HEK293T (cell line): ENCODE data around the gene C5AR1.

Experiments
- CTCF ChIA-PET: fragments of 350-600 bp; formaldehyde crosslinking; extraction: SDS; loops from one replicate; lab custom pipeline; 2021; ENCODE audit warnings: antibody characterized with exemption, inconsistent platforms; lab: Yijun Ruan, JAX
- POLR2A ChIA-PET: fragments of 350-600 bp; formaldehyde crosslinking; extraction: SDS; loops from one replicate; lab custom pipeline; 2020; ENCODE audit warnings: antibody characterized with exemption, inconsistent platforms; lab: Yijun Ruan, JAX
- DNase-seq: peaks from one replicate; pipeline ENCODE4 v3.0.0; 2012; ENCODE audit warnings: mixed read lengths; ENCODE audit errors: extremely low spot score
- ARNT ChIP-seq: fragments of 450-650 bp; IDR thresholded peaks from 2 replicates; pipeline ENCODE4 v1.6.1; 2017; ENCODE audit warnings: mild to moderate bottlenecking
- BHLHE40 ChIP-seq: fragments of 450-650 bp; IDR thresholded peaks from 2 replicates; pipeline ENCODE4 v1.6.1; 2016; ENCODE audit warnings: mild to moderate bottlenecking, moderate library complexity, borderline replicate concordance
- CTBP1 ChIP-seq: fragments of 450-650 bp; IDR thresholded peaks from 2 replicates; pipeline ENCODE4 v1.6.1; 2016; ENCODE audit warnings: borderline replicate concordance
- ELF4 ChIP-seq: fragments of 450-650 bp; IDR thresholded peaks from 2 replicates; pipeline ENCODE4 v1.6.1; 2017; ENCODE audit warnings: antibody characterized with exemption
- FOXA1 ChIP-seq: fragments of 450-650 bp; IDR thresholded peaks from 2 replicates; pipeline ENCODE4 v1.6.1; 2016; ENCODE audit warnings: mild to moderate bottlenecking
- FOXK2 ChIP-seq: fragments of 450-650 bp; IDR thresholded peaks from 2 replicates; pipeline ENCODE4 v1.6.1; 2016; ENCODE audit warnings: mild to moderate bottlenecking
- FOXM1 ChIP-seq: fragments of 450-650 bp; IDR thresholded peaks from 2 replicates; pipeline ENCODE4 v1.6.1; 2017; ENCODE audit warnings: mild to moderate bottlenecking, borderline replicate concordance
- HDGF ChIP-seq: fragments of 450-650 bp; IDR thresholded peaks from 2 replicates; pipeline ENCODE4 v1.6.1; 2017; ENCODE audit warnings: antibody characterized with exemption, borderline replicate concordance
- L3MBTL2 ChIP-seq: fragments of 450-650 bp; conservative IDR thresholded peaks from 2 replicates; pipeline ENCODE4 v1.6.1; 2016; ENCODE audit warnings: mild to moderate bottlenecking
- LEF1 ChIP-seq: fragments of 450-650 bp; IDR thresholded peaks from 2 replicates; pipeline ENCODE4 v1.6.1; 2017; ENCODE audit warnings: mild to moderate bottlenecking, borderline replicate concordance
- NFRKB ChIP-seq: fragments of 450-650 bp; IDR thresholded peaks from 2 replicates; pipeline ENCODE4 v1.6.1; 2016; ENCODE audit warnings: mild to moderate bottlenecking, moderate library complexity
- SP1 ChIP-seq: fragments of 450-650 bp; IDR thresholded peaks from 2 replicates; pipeline ENCODE4 v1.6.1; 2017
- SUZ12 ChIP-seq: fragments of 450-650 bp; IDR thresholded peaks from 2 replicates; pipeline ENCODE4 v1.6.1; 2016; ENCODE audit warnings: mild to moderate bottlenecking
- TARDBP ChIP-seq: fragments of 450-650 bp; IDR thresholded peaks from 2 replicates; pipeline ENCODE4 v1.6.1; 2016
- ZNF384 ChIP-seq: fragments of 450-650 bp; IDR thresholded peaks from 2 replicates; pipeline ENCODE4 v1.6.1; 2016
- TF ChIP-seq, protein P1 (sequence below): fragments of 450-650 bp; IDR thresholded peaks from 2 replicates; pipeline ENCODE4 v1.6.1; 2016

Gene C5AR1

DNA sequence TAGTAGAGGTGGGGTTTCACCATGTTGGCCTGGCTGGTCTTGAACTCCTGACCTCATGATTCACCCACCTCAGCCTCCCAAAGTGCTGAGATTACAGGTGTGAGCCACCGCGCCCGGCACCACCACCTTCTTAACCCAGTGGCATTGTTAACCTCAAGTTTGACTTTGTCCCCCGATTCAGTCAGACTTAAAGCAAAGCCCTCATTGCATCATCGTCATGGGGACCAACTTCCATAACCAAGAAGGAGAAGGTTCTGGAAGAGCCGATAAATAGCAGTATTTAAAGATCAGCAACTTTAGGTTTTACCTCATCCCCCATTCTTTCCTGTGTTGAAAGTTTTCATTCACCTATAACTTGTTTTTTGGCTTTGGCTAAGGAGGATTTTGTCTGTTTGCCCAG, 41.6 kb upstream of the C5AR1 start:
- DNase-seq = no peak
- POLR2A ChIA-PET = interaction anchor here (1.1 to 2.2 kb wide), 2 partner anchors 11 to 81 kb away, joined by 5 to 8 read pairs; partner anchors contain the start of genes CCDC9 and DHX34
- CTCF ChIA-PET = no interaction called here
- TF ChIP-seq FOXK2 (no peak), BHLHE40 (no peak), L3MBTL2 (no peak), SP1 (no peak), ZNF384 (no peak)

DNA sequence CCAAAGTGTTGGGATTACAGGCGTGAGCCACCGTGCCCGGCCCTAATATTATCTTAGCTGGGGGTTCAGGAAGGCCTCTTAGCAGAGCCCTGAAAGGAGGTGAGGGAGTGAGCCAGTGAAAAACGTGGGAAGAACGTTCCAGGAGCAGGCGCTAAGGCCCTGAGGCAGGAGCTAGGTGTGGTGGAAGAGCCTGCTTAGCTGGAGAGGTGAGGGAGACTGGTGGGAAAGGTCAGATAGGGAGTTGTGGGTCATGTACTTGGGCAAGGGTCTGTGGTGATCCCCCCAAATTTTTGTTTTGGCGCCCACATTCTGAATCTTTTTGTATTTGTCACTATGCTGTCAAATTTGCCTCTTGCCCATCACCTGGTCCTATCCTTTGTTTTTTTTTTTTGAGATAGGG, 40.1 kb upstream of the C5AR1 start:
- ChIA-PET CTCF (interaction anchor here (1.1 kb wide), 1 partner anchor 8 kb away, joined by 3 read pairs; no protein-coding TSS in a partner anchor), POLR2A (interaction anchor here (2.2 kb wide), 1 partner anchor 13 kb away, joined by 8 read pairs; the partner anchor contains the start of gene CCDC9)
- DNase-seq = no peak
- TF ChIP-seq ARNT = no peak
- TF ChIP-seq ELF4 = no peak
- no peak for TF ChIP-seq FOXM1
- no peak for TF ChIP-seq L3MBTL2
- TF ChIP-seq FOXK2 = no peak
- no peak for TF ChIP-seq SUZ12
- TF ChIP-seq BHLHE40 = no peak
- no peak for TF ChIP-seq CTBP1
- TF ChIP-seq ZNF384 = no peak
- no peak for TF ChIP-seq FOXA1
- no peak for TF ChIP-seq NFRKB

DNA sequence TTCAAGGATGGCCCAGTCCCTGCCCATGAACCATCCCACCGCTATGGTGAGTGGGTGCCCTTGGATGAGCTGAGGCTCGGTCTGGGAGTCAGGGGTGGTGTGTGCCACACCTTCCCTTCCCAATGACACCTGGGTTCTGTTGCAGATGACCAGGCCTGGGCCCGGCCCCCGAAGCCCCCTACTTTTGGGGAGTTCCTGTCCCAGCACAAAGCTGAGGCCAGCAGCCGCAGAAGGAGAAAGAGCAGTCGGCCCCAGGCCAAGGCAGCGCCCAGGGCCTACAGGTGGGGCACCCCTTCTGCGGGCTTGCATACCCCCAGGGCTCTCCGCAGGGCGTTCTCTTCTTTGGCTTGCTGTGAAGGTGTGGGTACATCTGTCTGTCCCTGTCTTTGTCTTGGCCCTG, 39.3 kb upstream of the C5AR1 start:
- ChIA-PET POLR2A (no interaction called here), CTCF (no interaction called here)
- DNase-seq = no peak
- TF ChIP-seq, protein P1, sequence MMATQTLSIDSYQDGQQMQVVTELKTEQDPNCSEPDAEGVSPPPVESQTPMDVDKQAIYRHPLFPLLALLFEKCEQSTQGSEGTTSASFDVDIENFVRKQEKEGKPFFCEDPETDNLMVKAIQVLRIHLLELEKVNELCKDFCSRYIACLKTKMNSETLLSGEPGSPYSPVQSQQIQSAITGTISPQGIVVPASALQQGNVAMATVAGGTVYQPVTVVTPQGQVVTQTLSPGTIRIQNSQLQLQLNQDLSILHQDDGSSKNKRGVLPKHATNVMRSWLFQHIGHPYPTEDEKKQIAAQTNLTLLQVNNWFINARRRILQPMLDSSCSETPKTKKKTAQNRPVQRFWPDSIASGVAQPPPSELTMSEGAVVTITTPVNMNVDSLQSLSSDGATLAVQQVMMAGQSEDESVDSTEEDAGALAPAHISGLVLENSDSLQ = no peak
- TF ChIP-seq FOXA1 (no peak), LEF1 (no peak), BHLHE40 (no peak), ZNF384 (no peak), L3MBTL2 (no peak), SP1 (no peak), ELF4 (no peak), TARDBP (no peak), ARNT (no peak), SUZ12 (no peak), FOXM1 (no peak), CTBP1 (no peak), NFRKB (no peak), FOXK2 (no peak), HDGF (no peak)

DNA sequence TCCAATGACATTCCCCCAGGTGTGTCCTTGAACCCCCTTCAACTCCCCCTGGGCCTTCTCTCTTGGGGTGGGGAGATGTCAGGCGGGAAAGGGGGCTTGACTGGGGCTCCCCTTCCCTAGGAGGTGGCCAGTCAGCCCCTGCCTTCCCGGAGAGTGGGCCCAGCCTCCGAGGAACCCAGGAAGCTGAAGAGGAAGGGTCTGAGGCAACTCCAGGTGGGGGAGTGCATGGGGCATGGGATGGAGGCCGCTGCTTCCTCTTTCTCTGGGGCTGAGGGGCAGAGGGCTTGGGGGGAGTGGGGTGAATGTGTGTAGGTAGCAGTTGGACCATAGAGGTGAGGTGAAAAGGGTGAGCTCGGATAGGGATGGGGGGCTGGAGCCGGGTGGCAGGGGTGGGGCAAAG, 37.7 kb upstream of the C5AR1 start:
- TF ChIP-seq ARNT (no peak), L3MBTL2 (no peak), CTBP1 (no peak), ELF4 (no peak), NFRKB (no peak)
- TF ChIP-seq, protein P1 = no peak
- CTCF ChIA-PET = interaction anchor here (1.2 kb wide), 1 partner anchor 15 kb away, joined by 4 read pairs; no protein-coding TSS in a partner anchor
- no peak for DNase-seq
- POLR2A ChIA-PET = interaction anchor here (0.8 to 1.7 kb wide), 2 partner anchors 16 to 28 kb away, joined by 3 to 9 read pairs; partner anchors contain the start of gene CCDC9

DNA sequence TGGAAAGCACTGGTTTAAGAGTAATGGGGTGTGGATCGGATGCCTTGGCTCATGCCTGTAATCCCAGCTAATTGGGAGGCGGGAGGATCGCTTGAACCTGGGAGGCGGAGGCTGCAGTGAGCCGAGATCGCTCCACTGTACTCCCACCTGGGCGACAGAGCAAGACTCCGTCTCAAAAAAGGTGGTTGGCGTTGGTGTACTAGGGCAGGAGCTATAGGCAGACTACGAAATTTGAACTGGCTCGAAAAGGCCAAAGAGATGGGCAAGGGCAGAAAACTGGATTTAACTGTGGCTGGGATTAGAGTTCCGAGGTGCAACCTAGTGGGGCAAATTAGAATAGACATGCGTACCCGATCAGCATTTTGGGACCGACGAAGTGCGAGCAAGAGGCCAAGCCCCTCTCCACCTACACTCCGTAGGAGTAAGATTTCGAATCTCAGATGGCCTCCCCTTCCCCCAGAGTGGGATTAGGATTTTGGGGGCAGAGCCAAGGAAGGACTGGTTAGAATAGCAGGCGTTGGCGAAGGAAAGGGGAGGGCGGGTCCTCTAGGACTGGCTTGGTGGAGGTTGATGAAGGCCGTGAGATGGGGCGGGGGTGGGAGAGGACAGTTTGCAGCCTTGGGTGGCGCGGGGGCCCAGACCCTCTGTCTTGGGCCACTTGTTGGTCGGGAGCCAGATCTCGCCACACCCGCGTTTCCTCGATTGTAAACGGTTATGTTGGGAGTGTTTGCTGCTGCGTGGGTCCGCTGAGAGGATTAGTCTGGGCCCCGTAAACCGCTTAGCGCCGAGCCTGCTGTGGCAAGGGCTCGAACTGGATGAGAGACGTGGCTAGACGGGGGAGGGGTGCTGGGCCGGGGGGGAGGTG, 37.0 kb upstream of the C5AR1 start:
- TF ChIP-seq CTBP1 (no peak), SUZ12 (no peak), FOXM1 (no peak), LEF1 (no peak), L3MBTL2 (no peak), ZNF384 (no peak), ARNT (no peak), SP1 (no peak), ELF4 (no peak), FOXK2 (no peak), NFRKB (no peak), BHLHE40 (no peak), FOXA1 (no peak), HDGF (no peak), TARDBP (no peak)
- TF ChIP-seq, protein P1 = no peak
- POLR2A ChIA-PET = interaction anchor here (0.8 to 1.7 kb wide), 2 partner anchors 16 to 29 kb away, joined by 3 to 9 read pairs; partner anchors contain the start of gene CCDC9
- DNase-seq = peak; percentile 34
- CTCF ChIA-PET = interaction anchor here (1.2 kb wide), 1 partner anchor 15 kb away, joined by 4 read pairs; no protein-coding TSS in a partner anchor
